ENCODE measurements around the gene SORCS2.

Gene SORCS2

GRCh38 chr4:7206911-7207567 is 14.7 kb downstream of the SORCS2 start (continued):
- TF ChIP-seq SALL2 (tag by site-specific recombination; IDR thresholded peaks at IDR 0.05; ENCODE audit: borderline replicate concordance) (no peak), ZEB2 (tag by site-specific recombination; IDR thresholded peaks at IDR 0.05) (no peak), ZNF248 (tag by site-specific recombination; IDR thresholded peaks at IDR 0.05) (no peak), GLIS2 (tag by site-specific recombination; IDR thresholded peaks at IDR 0.05) (0 out of 2 replicates have a peak, but pooled peaks have one; percentile 29), ZNF112 (tag by site-specific recombination; IDR thresholded peaks at IDR 0.05) (no peak), ZNF501 (tag by site-specific recombination; IDR thresholded peaks at IDR 0.05) (no peak), ZNF354C (tag by site-specific recombination; IDR thresholded peaks at IDR 0.05; ENCODE audit: borderline replicate concordance, low read depth) (no peak), ZNF335 (tag by site-specific recombination; conservative IDR thresholded peaks at IDR 0.05) (no peak)
- TF ChIP-seq, protein P1, sequence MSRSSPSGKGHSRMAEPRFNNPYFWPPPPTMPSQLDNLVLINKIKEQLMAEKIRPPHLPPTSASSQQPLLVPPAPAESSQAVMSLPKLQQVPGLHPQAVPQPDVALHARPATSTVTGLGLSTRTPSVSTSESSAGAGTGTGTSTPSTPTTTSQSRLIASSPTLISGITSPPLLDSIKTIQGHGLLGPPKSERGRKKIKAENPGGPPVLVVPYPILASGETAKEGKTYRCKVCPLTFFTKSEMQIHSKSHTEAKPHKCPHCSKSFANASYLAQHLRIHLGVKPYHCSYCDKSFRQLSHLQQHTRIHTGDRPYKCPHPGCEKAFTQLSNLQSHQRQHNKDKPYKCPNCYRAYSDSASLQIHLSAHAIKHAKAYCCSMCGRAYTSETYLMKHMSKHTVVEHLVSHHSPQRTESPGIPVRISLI (tag by site-specific recombination; IDR thresholded peaks at IDR 0.05) = no peak

- H3K27ac ChIP-seq (ENCODE audit: extremely low read depth, low read depth, low read length) = no peak overlapping the region
- TF ChIP-seq, protein P2, sequence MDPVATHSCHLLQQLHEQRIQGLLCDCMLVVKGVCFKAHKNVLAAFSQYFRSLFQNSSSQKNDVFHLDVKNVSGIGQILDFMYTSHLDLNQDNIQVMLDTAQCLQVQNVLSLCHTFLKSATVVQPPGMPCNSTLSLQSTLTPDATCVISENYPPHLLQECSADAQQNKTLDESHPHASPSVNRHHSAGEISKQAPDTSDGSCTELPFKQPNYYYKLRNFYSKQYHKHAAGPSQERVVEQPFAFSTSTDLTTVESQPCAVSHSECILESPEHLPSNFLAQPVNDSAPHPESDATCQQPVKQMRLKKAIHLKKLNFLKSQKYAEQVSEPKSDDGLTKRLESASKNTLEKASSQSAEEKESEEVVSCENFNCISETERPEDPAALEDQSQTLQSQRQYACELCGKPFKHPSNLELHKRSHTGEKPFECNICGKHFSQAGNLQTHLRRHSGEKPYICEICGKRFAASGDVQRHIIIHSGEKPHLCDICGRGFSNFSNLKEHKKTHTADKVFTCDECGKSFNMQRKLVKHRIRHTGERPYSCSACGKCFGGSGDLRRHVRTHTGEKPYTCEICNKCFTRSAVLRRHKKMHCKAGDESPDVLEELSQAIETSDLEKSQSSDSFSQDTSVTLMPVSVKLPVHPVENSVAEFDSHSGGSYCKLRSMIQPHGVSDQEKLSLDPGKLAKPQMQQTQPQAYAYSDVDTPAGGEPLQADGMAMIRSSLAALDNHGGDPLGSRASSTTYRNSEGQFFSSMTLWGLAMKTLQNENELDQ (tag by site-specific recombination; IDR thresholded peaks at IDR 0.05; ENCODE audit: low read depth) = no peak
- TF ChIP-seq ZNF510 (tag by site-specific recombination; IDR thresholded peaks at IDR 0.05; ENCODE audit: insufficient replicate concordance) = no peak
- no peak for TF ChIP-seq GLI2 (tag by site-specific recombination; IDR thresholded peaks at IDR 0.05; ENCODE audit: borderline replicate concordance, low read depth)
- TF ChIP-seq ZNF530 (tag by site-specific recombination; IDR thresholded peaks at IDR 0.05; ENCODE audit: low read depth) = no peak
- no peak for TF ChIP-seq ZNF624 (tag by site-specific recombination; IDR thresholded peaks at IDR 0.05)
- no peak for TF ChIP-seq SALL2 (tag by site-specific recombination; IDR thresholded peaks at IDR 0.05; ENCODE audit: borderline replicate concordance)
- no peaks in the 10 kb centered on the region for H3K36me3 ChIP-seq (ENCODE audit: control insufficient read depth in 2 of 2, insufficient read depth in 1 of 2, low read length in 2 of 2)
- no peaks in the 10 kb centered on the region; the same call in 1 of the 2 replicates for H3K4me1 ChIP-seq (ENCODE audit: control insufficient read depth, insufficient read depth, low read length)
- CTCF ChIA-PET = interaction anchor here (0.6 to 1.0 kb wide), 2 partner anchors 13 to 803 kb away, joined by 3 to 4 read pairs; no protein-coding TSS in a partner anchor
- H3K9me3 ChIP-seq (ENCODE audit: control insufficient read depth, insufficient read depth, low read depth, low read length) = no peaks in the 10 kb centered on the region
- POLR2A ChIA-PET = no interaction called here
- H3K4me3 ChIP-seq (ENCODE audit: low read depth, low read length) = no peak overlapping the region
Observed at GRCh38 chr4:7207628-7208231, 15.4 kb downstream of the SORCS2 start.

GRCh38 chr4:7208509-7209451 is 16.4 kb downstream of the SORCS2 start:
- Histone ChIP-seq H3K4me1 (ENCODE audit: control insufficient read depth, insufficient read depth, low read length) (no peaks in the 10 kb centered on the region; the same call in 1 of the 2 replicates), H3K36me3 (ENCODE audit: control insufficient read depth in 2 of 2, insufficient read depth in 1 of 2, low read length in 2 of 2) (no peaks in the 10 kb centered on the region), H3K27ac (ENCODE audit: extremely low read depth, low read depth, low read length) (no peak overlapping the region), H3K9me3 (ENCODE audit: control insufficient read depth, insufficient read depth, low read depth, low read length) (no peaks in the 10 kb centered on the region), H3K4me3 (ENCODE audit: low read depth, low read length) (no peak overlapping the region)
- POLR2A ChIA-PET = no interaction called here
- CTCF ChIA-PET = interaction anchor here (0.6 kb wide), 3 partner anchors 156 to 802 kb away, joined by 3 read pairs; no protein-coding TSS in a partner anchor
- no peak for TF ChIP-seq ZNF404 (tag by site-specific recombination; IDR thresholded peaks at IDR 0.05)
- TF ChIP-seq ZNF544 (tag by site-specific recombination; IDR thresholded peaks at IDR 0.05) = no peak
- no peak for TF ChIP-seq ZBTB6 (tag by site-specific recombination; IDR thresholded peaks at IDR 0.05)
- TF ChIP-seq ZNF529 (tag by site-specific recombination; IDR thresholded peaks at IDR 0.05; ENCODE audit: insufficient replicate concordance) = no peak
- no peak for TF ChIP-seq ZNF23 (tag by site-specific recombination; IDR thresholded peaks at IDR 0.05; ENCODE audit: borderline replicate concordance)
- TF ChIP-seq ZNF660 (tag by site-specific recombination; IDR thresholded peaks at IDR 0.05) = no peak
- no peak for TF ChIP-seq GLI4 (tag by site-specific recombination; IDR thresholded peaks at IDR 0.05)
- no peak for TF ChIP-seq ZSCAN5A (tag by site-specific recombination; IDR thresholded peaks at IDR 0.05)

Data from HEK293 (cell line).